GM12878 (cell line): ENCODE measurements around the gene BMF. TPM values are rescaled to one million over a fixed set of nuclear protein-coding genes. Genes with fewer than 3 reads are reported as not detected.

Experiments used
- ATAC-seq: fragments of 200-7000 bp; cut with Tn5 transposase; 3 replicates; pipeline ENCODE4 v1.9.1; 2020; ENCODE audit warnings: mild to moderate bottlenecking, moderate library complexity
- BruUV-seq: library from RNA; stranded (reverse); fragments of 400-500 nt; replicated peaks from 2 replicates; lab custom pipeline; 2021; lab: Mats Ljungman, UMichigan
- CTCF ChIA-PET: fragments of 300-600 bp; sonication (Branson Sonifier 250); formaldehyde crosslinking; extraction: SDS; loops from one replicate; lab custom pipeline; 2021; ENCODE audit warnings: inconsistent platforms; lab: Yijun Ruan, JAX
- POLR2A ChIA-PET: fragments of 350-600 bp; formaldehyde crosslinking; extraction: SDS; loops from one replicate; lab custom pipeline; 2021; ENCODE audit warnings: inconsistent platforms; lab: Charles Lee
- RAD21 ChIA-PET: fragments of 300-600 bp; sonication (Branson Sonifier 250); formaldehyde crosslinking; loops from one replicate; lab custom pipeline; 2023; ENCODE audit warnings: antibody characterized with exemption; ENCODE audit not compliant: unreplicated experiment; lab: Charles Lee
- SMC1A ChIA-PET: fragments of 300-600 bp; sonication (Branson Sonifier 250); formaldehyde crosslinking; loops from one replicate; lab custom pipeline; 2023; ENCODE audit not compliant: unreplicated experiment, uncharacterized antibody; lab: Charles Lee
- DNase-seq: peaks from one replicate; pipeline ENCODE4 v3.0.0-alpha.2; 2011; ENCODE audit warnings: low read depth, low spot score
- FAIRE-seq: peaks from 3 replicates; lab custom pipeline; 2011; peaks lifted over from hg19 to GRCh38; lab: Jason Lieb, UNC
- H2AFZ ChIP-seq: 2 replicates; pipeline ENCODE4 v1.6.0; 2011; ENCODE audit warnings: low read depth, low read length, control low read depth; ENCODE audit not compliant: control insufficient read depth
- H3K27ac ChIP-seq: 2 replicates; pipeline ENCODE4 v1.5.1; 2011; ENCODE audit warnings: control low read depth; ENCODE audit not compliant: control insufficient read depth, insufficient read depth
- H3K27me3 ChIP-seq, 2 experiments: replicated peaks in 1 of 2; 2 replicates each; pipeline versions ENCODE4 v1.6.0 to v1.6.1; 2011; ENCODE audit warnings: low read length in 1 of 2; ENCODE audit not compliant: control insufficient read depth in 2 of 2, insufficient read depth in 2 of 2
- H3K36me3 ChIP-seq, 2 experiments: 2 replicates each; pipeline ENCODE4 v1.5.1; 2011; ENCODE audit warnings: low read length in 1 of 2; ENCODE audit not compliant: control insufficient read depth in 2 of 2, insufficient read depth in 2 of 2
- H3K4me1 ChIP-seq: 2 replicates; pipeline ENCODE4 v1.6.1; 2011; ENCODE audit warnings: mild to moderate bottlenecking, low read length, moderate library complexity, mixed read lengths; ENCODE audit not compliant: control insufficient read depth, insufficient read depth
- H3K4me2 ChIP-seq: 2 replicates; pipeline ENCODE4 v1.6.0; 2011; ENCODE audit warnings: control low read depth; ENCODE audit not compliant: control insufficient read depth, insufficient read depth
- H3K4me3 ChIP-seq: fragments of 200-600 bp; sonication (generic); 2 replicates; pipeline ENCODE4 v1.5.1; 2016
- H3K79me2 ChIP-seq: 2 replicates; pipeline ENCODE4 v1.6.0; 2011; ENCODE audit warnings: low read length; ENCODE audit not compliant: control insufficient read depth, insufficient read depth
- H3K9ac ChIP-seq: 2 replicates; pipeline ENCODE4 v1.8.0; 2011; ENCODE audit warnings: low read length, control low read depth, mixed read lengths; ENCODE audit not compliant: control insufficient read depth, insufficient read depth
- H3K9me3 ChIP-seq: replicated peaks from 3 replicates; pipeline ENCODE4 v1.5.1; 2011; ENCODE audit warnings: mild to moderate bottlenecking, low read length; ENCODE audit not compliant: control insufficient read depth, insufficient read depth
- H4K20me1 ChIP-seq: 2 replicates; pipeline ENCODE4 v1.6.0; 2011; ENCODE audit not compliant: control insufficient read depth, insufficient read depth
- CHD2 ChIP-seq: IDR thresholded peaks from 2 replicates; pipeline ENCODE4 v1.6.1; 2011; ENCODE audit warnings: low read depth, low read length, improper control_type of control experiment, borderline replicate concordance
- CREB1 ChIP-seq: IDR thresholded peaks from 2 replicates; pipeline ENCODE4 v1.6.1; 2012; ENCODE audit warnings: low read depth, mild to moderate bottlenecking, inconsistent platforms
- EP300 ChIP-seq, 2 experiments: fragments of 150-350 bp in 1 of 2; IDR thresholded peaks; 2 replicates each; pipeline ENCODE4 v1.6.1; 2011 to 2012; ENCODE audit warnings: low read depth in 2 of 2, low read length in 2 of 2, borderline replicate concordance in 1 of 2, improper control_type of control experiment in 1 of 2, inconsistent platforms in 1 of 2; ENCODE audit not compliant: control insufficient read depth in 1 of 2
- ESRRA ChIP-seq: IDR thresholded peaks from 2 replicates; pipeline ENCODE4 v1.6.1; 2012; ENCODE audit warnings: mild to moderate bottlenecking, low read length, improper control_type of control experiment
- NFYA ChIP-seq: IDR thresholded peaks from 2 replicates; pipeline ENCODE4 v1.6.1; 2011; ENCODE audit warnings: low read depth, mild to moderate bottlenecking, low read length, improper control_type of control experiment, borderline replicate concordance
- NR2F1 ChIP-seq: fragments of 450-650 bp; conservative IDR thresholded peaks from 2 replicates; pipeline ENCODE4 v1.6.1; 2017; ENCODE audit warnings: mild to moderate bottlenecking
- RFX5 ChIP-seq: IDR thresholded peaks from 2 replicates; pipeline ENCODE4 v1.6.1; 2011; ENCODE audit warnings: low read depth, low read length, improper control_type of control experiment
- TAF1 ChIP-seq: IDR thresholded peaks from 2 replicates; pipeline ENCODE4 v1.6.1; 2011; ENCODE audit warnings: mild to moderate bottlenecking, low read depth, low read length, borderline replicate concordance
- TCF12 ChIP-seq: IDR thresholded peaks from 2 replicates; pipeline ENCODE4 v1.6.1; 2011; ENCODE audit warnings: low read depth, mild to moderate bottlenecking, low read length
- ZNF622 ChIP-seq: fragments of 450-650 bp; IDR thresholded peaks from 2 replicates; pipeline ENCODE4 v1.6.1; 2017; ENCODE audit warnings: mild to moderate bottlenecking, inconsistent platforms
- WGBS: methylation state at CpG from one replicate; pipeline ENCODE4 v1.1.6; 2016; ENCODE audit warnings: low lambda C conversion rate; ENCODE audit not compliant: insufficient replicate concordance, insufficient coverage; ENCODE audit errors: missing lambda C conversion rate; 5-methylcytosine and 5-hydroxymethylcytosine counted together
- in situ Hi-C: fragments of 300-500 bp; cut with MboI; formaldehyde crosslinking; loops from 9 replicates; pipeline ENCODE4 v1.14.3; 2018; ENCODE audit warnings: mixed read lengths
- intact Hi-C: fragments of 100-400 bp; cut with micrococcal nuclease; formaldehyde crosslinking; loops from one replicate; pipeline ENCODE4 v1.14.2; 2022; ENCODE audit not compliant: unreplicated experiment
- polyA plus RNA-seq, 11 experiments: library from polyadenylated mRNA; depleted of rRNA in 4 of 11; unstranded in 6 of 11; stranded (reverse) in 5 of 11; fragments of >200 nt; fragmentation: Nextera tagmentation in 4 of 11; fragmentation: Illumina TruSeq in 1 of 11; extraction: Ambion mirVana in 4 of 11; extraction: Trizol in 1 of 11; gene quantifications; 1 replicate in 1 of 11; 2 replicates in 10 of 11; pipeline versions ENCODE4 v1.2.1 to v1.2.3, GENCODE V29; 2011 to 2016; ENCODE audit warnings: inconsistent platforms in 2 of 11, missing spikeins in 2 of 11, low read depth in 1 of 11
- total RNA-seq, 4 experiments: library from RNA; depleted of rRNA in 3 of 4; stranded (reverse); fragments of >200 nt in 3 of 4; fragmentation: Illumina TruSeq in 1 of 4; extraction: Trizol in 1 of 4; gene quantifications; 2 replicates each; pipeline versions ENCODE4 v1.2.1 to v1.2.3, GENCODE V29; 2013 to 2021
- TF ChIP-seq, protein P1 (sequence below): IDR thresholded peaks from 2 replicates; pipeline ENCODE4 v1.6.1; 2011; ENCODE audit warnings: low read depth, mild to moderate bottlenecking, low read length, moderate library complexity, borderline replicate concordance; ENCODE audit errors: extremely low read depth
- TF ChIP-seq, protein P2 (sequence below): fragments of 150-350 bp; IDR thresholded peaks from 2 replicates; pipeline ENCODE4 v1.6.1; 2016; ENCODE audit warnings: low read depth, low read length
- TF ChIP-seq, protein P3 (sequence below): fragments of 450-650 bp; IDR thresholded peaks from 2 replicates; pipeline ENCODE4 v1.6.1; 2017; ENCODE audit warnings: mild to moderate bottlenecking, low read depth, inconsistent platforms; ENCODE audit not compliant: poor library complexity, severe bottlenecking

Gene BMF
- total and polyA plus RNA-seq, 10 of the 15 experiments (the other 5 are each of a cell fraction or from before 2014, with no cell fraction given), result 0.82 to 34.9 (median 16.9) TPM

DNA sequence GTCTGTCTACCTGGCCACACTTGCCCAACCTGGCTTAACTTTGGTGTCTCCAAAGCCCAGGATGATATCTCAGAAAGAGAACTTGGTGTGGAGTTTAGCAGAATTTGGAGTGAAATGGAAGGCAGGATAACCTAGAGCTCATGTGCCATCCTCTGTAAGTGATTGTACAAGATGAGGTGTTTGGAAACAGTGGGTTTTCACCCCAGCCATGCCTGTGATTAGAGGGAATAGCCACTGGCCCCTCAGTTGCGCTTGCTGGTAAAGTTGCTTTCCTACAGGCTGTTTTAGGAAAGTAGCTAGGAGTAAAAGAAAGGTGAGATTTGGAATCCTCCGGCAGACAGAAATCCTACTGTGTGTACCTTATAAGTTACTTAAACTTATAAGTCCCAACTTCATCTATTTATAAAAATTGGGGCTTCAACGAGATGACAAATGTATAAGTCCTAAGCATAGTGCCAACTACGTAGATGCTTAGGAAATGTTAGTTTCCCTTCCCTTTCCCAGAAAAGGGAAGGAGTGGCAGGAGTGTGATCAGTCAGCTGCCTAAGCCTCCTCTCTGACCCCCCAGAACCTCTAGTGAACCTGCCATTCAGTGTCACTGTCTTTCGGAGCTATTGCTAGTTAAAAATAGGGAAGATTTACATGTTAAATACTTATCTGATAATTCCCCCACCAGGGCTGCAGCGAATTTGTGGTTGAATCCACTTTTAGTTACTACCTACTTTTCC lies 13.4 kb upstream of the BMF start:
- ATAC-seq, result no peak
- WGBS, result 39% methylated on average over 6 of the region's 6 CpGs
- H3K9ac ChIP-seq, result no peak overlapping the region
- intact Hi-C loops, result no loop called here
- in situ Hi-C loops, result no loop called here
- no peak for FAIRE-seq
- no TSS peak for BruUV-seq
- H3K4me1 ChIP-seq, result no peaks in the 10 kb centered on the region
- H3K36me3 ChIP-seq, result no peaks in the 10 kb centered on the region
- no peaks in the 10 kb centered on the region for H3K27me3 ChIP-seq
- no peak overlapping the region for H3K27ac ChIP-seq
- H4K20me1 ChIP-seq, result no peaks in the 10 kb centered on the region
- TF ChIP-seq, protein P1, sequence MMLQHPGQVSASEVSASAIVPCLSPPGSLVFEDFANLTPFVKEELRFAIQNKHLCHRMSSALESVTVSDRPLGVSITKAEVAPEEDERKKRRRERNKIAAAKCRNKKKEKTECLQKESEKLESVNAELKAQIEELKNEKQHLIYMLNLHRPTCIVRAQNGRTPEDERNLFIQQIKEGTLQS, result no peak
- TF ChIP-seq RFX5 (no peak), NR2F1 (no peak), TCF12 (no peak), ZNF622 (no peak), CHD2 (no peak), TAF1 (no peak), EP300 (IDR thresholded peaks at IDR 0.05; ENCODE audit: borderline replicate concordance in 1 of 2, control insufficient read depth in 1 of 2, low read depth in 2 of 2, low read length in 2 of 2) (no peak), CREB1 (no peak), ESRRA (no peak), NFYA (no peak)
- TF ChIP-seq, protein P2, sequence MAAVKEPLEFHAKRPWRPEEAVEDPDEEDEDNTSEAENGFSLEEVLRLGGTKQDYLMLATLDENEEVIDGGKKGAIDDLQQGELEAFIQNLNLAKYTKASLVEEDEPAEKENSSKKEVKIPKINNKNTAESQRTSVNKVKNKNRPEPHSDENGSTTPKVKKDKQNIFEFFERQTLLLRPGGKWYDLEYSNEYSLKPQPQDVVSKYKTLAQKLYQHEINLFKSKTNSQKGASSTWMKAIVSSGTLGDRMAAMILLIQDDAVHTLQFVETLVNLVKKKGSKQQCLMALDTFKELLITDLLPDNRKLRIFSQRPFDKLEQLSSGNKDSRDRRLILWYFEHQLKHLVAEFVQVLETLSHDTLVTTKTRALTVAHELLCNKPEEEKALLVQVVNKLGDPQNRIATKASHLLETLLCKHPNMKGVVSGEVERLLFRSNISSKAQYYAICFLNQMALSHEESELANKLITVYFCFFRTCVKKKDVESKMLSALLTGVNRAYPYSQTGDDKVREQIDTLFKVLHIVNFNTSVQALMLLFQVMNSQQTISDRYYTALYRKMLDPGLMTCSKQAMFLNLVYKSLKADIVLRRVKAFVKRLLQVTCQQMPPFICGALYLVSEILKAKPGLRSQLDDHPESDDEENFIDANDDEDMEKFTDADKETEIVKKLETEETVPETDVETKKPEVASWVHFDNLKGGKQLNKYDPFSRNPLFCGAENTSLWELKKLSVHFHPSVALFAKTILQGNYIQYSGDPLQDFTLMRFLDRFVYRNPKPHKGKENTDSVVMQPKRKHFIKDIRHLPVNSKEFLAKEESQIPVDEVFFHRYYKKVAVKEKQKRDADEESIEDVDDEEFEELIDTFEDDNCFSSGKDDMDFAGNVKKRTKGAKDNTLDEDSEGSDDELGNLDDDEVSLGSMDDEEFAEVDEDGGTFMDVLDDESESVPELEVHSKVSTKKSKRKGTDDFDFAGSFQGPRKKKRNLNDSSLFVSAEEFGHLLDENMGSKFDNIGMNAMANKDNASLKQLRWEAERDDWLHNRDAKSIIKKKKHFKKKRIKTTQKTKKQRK, result no peak
- TF ChIP-seq, protein P3, sequence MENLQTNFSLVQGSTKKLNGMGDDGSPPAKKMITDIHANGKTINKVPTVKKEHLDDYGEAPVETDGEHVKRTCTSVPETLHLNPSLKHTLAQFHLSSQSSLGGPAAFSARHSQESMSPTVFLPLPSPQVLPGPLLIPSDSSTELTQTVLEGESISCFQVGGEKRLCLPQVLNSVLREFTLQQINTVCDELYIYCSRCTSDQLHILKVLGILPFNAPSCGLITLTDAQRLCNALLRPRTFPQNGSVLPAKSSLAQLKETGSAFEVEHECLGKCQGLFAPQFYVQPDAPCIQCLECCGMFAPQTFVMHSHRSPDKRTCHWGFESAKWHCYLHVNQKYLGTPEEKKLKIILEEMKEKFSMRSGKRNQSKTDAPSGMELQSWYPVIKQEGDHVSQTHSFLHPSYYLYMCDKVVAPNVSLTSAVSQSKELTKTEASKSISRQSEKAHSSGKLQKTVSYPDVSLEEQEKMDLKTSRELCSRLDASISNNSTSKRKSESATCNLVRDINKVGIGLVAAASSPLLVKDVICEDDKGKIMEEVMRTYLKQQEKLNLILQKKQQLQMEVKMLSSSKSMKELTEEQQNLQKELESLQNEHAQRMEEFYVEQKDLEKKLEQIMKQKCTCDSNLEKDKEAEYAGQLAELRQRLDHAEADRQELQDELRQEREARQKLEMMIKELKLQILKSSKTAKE, result no peak
- TF ChIP-seq, all 136 proteins: peak for 0
- Histone ChIP-seq H3K9me3 (no peaks in the 10 kb centered on the region), H3K79me2 (no peaks in the 10 kb centered on the region), H2AFZ (no peak overlapping the region), H3K4me2 (no peak overlapping the region), H3K4me3 (no peak overlapping the region)
- RAD21 ChIA-PET, result interaction anchor here (0.7 kb wide), 2 partner anchors 15 to 46 kb away, joined by 3 read pairs; no protein-coding TSS in a partner anchor
- SMC1A ChIA-PET, result interaction anchor here (1.3 to 1.6 kb wide), 2 partner anchors 12 to 77 kb away, joined by 3 to 4 read pairs; no protein-coding TSS in a partner anchor
- POLR2A ChIA-PET, result interaction anchor here (1.0 kb wide), 1 partner anchor 38 kb away, joined by 3 read pairs; no protein-coding TSS in a partner anchor
- CTCF ChIA-PET, result interaction anchor here (1.3 kb wide), 1 partner anchor 215 kb away, joined by 3 read pairs; no protein-coding TSS in a partner anchor
- no peak for DNase-seq
